GM12801 (cell line): ENCODE measurements around the gene GNB1L.

Experiments
- TF ChIP-seq, protein P1 (sequence below): IDR thresholded peaks from one replicate; pipeline ENCODE4 v1.5.1; 2011; ENCODE audit warnings: control low read depth; ENCODE audit not compliant: insufficient read length; ENCODE audit errors: extremely low read depth

GNB1L gene

DNA sequence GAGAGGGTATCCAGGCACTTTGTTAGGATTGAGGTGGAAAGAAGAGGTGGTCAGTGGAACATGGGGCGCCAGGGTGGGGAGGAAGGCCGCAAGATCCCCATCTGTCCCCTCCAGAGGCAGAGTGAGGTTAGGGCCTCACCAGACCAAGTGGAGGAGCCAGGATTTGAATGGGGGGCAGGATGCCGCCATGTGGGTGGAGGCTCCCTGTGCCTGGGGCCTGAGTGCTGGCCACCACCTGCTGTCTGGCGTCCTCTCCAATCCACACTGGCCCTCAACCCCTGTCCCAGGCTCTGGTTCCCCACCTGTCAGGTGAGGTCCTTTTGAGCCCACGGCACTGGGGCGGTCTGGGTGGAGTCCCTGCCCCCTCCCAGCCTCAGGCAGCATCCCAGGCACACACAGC is 111.6 kb downstream of the GNB1L start:
- TF ChIP-seq, protein P1, sequence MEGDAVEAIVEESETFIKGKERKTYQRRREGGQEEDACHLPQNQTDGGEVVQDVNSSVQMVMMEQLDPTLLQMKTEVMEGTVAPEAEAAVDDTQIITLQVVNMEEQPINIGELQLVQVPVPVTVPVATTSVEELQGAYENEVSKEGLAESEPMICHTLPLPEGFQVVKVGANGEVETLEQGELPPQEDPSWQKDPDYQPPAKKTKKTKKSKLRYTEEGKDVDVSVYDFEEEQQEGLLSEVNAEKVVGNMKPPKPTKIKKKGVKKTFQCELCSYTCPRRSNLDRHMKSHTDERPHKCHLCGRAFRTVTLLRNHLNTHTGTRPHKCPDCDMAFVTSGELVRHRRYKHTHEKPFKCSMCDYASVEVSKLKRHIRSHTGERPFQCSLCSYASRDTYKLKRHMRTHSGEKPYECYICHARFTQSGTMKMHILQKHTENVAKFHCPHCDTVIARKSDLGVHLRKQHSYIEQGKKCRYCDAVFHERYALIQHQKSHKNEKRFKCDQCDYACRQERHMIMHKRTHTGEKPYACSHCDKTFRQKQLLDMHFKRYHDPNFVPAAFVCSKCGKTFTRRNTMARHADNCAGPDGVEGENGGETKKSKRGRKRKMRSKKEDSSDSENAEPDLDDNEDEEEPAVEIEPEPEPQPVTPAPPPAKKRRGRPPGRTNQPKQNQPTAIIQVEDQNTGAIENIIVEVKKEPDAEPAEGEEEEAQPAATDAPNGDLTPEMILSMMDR, result no peak

DNA sequence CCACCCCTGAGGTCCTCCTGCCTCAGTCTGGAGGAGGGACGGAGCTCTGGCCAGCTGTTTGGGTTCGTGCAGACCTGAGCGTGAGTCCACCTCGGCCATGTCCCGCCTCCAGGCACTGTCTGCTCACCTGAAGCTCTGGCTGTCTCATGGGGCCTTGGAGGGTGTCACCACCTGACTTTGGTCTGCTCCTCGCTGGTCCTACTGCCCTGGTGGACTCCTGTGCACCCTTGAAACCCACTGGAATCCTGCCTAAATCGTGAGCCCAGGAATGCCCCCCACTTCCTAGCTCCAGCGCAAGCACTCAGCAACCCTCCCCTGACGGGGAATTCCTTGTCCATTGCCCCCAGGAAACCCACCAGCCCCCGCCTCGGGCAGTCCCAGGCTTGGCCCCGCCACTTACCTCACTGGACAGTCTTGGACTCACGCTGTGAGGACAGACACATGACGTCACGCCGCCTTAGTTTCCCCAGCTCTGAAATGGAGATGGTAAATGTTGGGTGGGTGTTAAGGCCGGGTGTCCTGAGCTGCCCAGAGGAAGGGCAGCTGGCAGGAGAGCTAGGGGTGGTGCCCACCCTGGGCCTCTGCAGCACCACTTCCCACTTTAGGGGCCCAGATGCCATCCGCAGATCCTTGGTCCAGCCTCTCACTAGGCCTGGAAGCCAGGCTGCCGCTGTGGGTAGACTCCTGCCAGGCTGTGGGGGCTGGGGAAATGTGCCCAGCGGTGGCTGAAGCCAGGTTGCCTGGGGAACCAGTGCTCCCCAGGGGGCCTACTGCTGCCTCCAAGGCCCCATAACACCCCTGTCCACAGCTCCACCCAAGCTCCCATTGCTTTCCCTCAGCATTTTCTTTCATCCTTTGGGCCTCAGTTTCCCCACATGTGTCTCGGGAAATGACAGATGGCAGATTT is 112.3 kb downstream of the GNB1L start:
- TF ChIP-seq, protein P1, result no peak

DNA sequence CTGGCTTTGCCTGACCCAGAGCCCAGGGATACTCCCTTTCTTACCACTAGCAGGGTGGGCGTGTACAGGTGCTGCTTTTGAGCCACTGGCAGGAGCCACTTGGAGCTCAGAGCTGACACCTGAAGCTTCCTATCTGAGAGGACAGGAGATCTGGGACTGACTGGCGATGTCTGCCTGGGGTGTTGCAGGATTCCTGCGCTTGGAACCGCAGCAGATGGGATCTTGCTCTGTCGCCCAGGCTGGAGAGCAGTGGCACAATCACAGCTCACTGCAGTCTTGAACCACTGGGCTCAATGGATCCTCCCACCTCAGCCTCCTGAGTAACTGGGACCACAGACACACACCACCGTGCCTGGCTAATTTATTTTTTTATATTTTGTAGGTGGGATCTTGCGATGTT is 113.6 kb downstream of the GNB1L start:
- TF ChIP-seq, protein P1, result no peak

DNA sequence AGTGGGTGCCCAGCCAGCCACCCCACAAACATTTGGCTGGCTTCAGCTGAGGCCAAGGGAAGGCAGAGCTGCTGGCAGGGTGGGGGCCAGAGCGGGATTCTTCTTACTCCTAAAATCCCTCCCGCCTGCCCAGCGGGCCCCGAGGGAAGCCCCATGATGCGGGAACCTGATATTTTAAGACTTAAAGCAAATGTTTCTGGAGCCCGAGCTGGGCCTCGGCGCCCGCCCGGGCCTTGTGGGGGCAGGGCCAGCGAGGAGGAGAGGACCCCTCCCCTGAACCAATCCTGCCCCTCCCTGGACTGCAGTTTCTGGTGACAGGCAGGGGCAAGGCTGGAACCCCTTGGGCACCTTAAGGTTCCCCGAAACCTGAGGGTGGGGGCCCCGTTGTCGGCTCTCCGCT is 114.1 kb downstream of the GNB1L start:
- TF ChIP-seq, protein P1, result no peak

DNA sequence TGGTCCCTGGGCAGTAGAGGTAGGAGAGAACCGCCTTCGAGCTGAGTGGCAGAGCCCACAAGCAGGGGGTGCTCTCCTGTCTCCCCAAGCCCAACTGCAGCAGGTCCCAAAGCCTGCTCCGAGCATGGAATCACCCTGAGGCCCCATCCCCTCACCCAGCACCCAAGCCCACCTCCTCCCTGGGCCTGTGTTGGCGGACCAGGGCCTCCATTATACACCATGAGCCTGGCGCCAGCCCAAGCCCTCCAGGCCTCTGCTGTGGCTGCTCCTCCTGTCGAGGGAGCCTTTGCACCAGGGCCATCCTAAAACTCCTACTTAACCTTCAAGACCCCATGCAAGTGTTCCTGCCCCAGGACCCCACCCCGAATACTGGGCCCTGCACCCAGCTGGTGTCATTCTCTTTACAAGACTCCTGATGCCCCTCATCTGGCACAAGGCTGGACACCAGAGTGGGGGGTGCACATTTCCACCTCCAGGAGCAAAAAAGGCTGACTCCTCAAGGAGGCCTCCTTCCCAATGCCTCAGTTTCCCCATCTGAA is 114.7 kb downstream of the GNB1L start:
- TF ChIP-seq, protein P1, result no peak

DNA sequence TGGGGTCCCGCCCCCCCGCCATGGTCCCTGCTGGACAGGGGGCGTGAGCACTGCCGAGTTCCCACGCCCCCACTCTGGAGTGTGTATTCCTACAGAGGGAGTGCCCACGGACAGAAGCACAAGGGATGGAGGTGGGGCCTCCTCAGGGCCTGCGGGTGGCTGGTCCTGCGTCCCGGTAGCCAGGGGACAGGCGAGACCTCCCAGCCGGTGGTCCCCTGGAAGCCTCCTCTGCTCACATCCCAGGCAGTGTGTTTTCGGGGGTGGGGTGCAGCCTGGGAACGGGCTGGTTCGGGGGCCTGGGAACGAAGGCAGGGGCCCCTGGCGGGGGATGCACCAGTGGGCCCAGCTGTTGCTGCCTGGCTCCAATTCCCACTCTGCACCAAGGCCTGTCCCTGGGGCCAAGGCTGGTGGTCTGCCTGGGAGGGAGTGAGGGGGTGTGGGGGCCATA is 115.2 kb downstream of the GNB1L start:
- TF ChIP-seq, protein P1, result no peak

DNA sequence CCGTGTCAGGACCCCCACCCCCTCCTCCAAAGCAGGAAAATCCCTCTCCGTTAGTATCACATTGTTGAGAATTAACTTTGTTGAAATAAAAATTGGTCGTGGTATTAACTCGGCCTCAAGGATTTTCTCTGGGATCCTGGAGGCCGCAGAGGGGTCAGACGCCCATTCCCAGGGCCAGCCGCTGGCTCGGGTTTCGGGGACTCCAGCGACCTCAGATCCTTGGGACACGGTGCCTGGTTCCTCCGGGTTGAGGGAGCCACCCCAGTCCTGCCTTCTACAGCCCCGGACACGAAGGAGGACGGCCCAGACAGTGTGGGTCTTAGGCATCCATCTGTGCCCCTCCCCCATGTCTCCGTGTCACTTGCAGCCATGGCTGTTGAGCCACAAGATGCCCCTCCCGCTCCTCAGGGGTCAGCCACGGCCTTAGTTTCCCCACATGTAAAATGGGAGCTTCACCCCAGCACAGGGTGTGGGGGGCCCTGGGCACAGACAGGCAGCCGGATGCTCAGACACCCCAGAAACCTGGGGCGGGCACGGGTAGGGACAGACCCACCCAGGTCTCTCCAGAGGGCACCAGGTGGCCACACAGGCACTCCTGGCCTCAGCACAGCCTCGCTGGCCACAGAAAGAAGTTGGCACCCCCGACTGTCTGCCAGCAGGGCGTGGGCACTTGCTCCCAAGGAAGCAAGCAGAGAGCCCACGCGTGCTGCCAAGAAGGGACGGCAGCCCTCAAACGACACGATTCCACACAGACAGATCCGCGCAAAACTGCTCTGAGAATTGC is 115.8 kb downstream of the GNB1L start:
- TF ChIP-seq, protein P1, result no peak
